ENCODE results near the gene OR13C5. TPM values are rescaled to one million over a fixed set of nuclear protein-coding genes. Genes with fewer than 3 reads are reported as not detected.

The OR13C5 gene
- total RNA-seq, 1 experiment from 2014 or later, result not detected

GRCh38 chr9:104575456-104575855 is 23.8 kb downstream of the OR13C5 start:
- H4K5ac ChIP-seq (ENCODE audit: insufficient read length, low read depth, low read length), result no peak overlapping the region

More at GRCh38 chr9:104575456-104575855, 23.8 kb downstream of the OR13C5 start:
- Histone ChIP-seq H3K9ac (ENCODE audit: extremely low read depth, insufficient read length, low read length) (no peak overlapping the region), H3K4ac (ENCODE audit: low read depth, low read length) (no peak overlapping the region), H3K27me3 (ENCODE audit: insufficient read depth, low read length) (no peaks in the 10 kb centered on the region), H3K79me1 (ENCODE audit: insufficient read depth, low read depth, low read length, poor library complexity, severe bottlenecking) (no peaks in the 10 kb centered on the region), H3K9me3 (ENCODE audit: control insufficient read depth, low read depth, low read length) (no peaks in the 10 kb centered on the region), H2AFZ (ENCODE audit: low read length) (no peak overlapping the region), H3K27ac (ENCODE audit: insufficient read length, low read depth, low read length) (no peak overlapping the region), H3K4me2 (ENCODE audit: insufficient read depth, insufficient read length, low read length) (no peak overlapping the region), H3K56ac (ENCODE audit: insufficient read length, low read depth, low read length) (no peak overlapping the region), H4K20me1 (ENCODE audit: control insufficient read depth, insufficient read depth, insufficient read length) (no peaks in the 10 kb centered on the region), H2BK15ac (ENCODE audit: low read depth, low read length) (no peak overlapping the region), H3K23ac (ENCODE audit: insufficient read length, low read depth, low read length) (no peak overlapping the region), H2AK5ac (ENCODE audit: insufficient read length, low read length) (no peak overlapping the region), H3T11ph (ENCODE audit: low read length) (no peak overlapping the region), H3K79me2 (ENCODE audit: insufficient read depth, low read length) (no peaks in the 10 kb centered on the region), H4K8ac (replicated peaks; ENCODE audit: insufficient read length, low read depth, low read length) (no peak overlapping the region), H3K18ac (ENCODE audit: insufficient read length, low read depth, low read length) (no peak overlapping the region), H2BK5ac (ENCODE audit: insufficient read length, low read length) (no peak overlapping the region), H3K23me2 (ENCODE audit: insufficient read length, low read depth, low read length, poor library complexity, severe bottlenecking) (no peaks in the 10 kb centered on the region), H2BK12ac (ENCODE audit: insufficient read length, low read depth, low read length) (no peak overlapping the region), H2BK20ac (ENCODE audit: low read depth, low read length, poor library complexity, severe bottlenecking) (no peak overlapping the region), H3K14ac (ENCODE audit: insufficient read depth, low read length) (no peak overlapping the region), H2BK120ac (ENCODE audit: low read depth, low read length, poor library complexity, severe bottlenecking) (no peak overlapping the region), H3K4me1 (ENCODE audit: insufficient read depth, low read length) (no peaks in the 10 kb centered on the region), H4K91ac (ENCODE audit: insufficient read length, low read depth, low read length) (no peak overlapping the region)
- no CpG with 5 or more reads among the region's 2 CpGs for WGBS (ENCODE audit: extremely low coverage, insufficient read length, low lambda C conversion rate)
- H3K4me1 Mint-ChIP-seq, result no peaks in the 10 kb centered on the region
- H3K36me3 Mint-ChIP-seq (ENCODE audit: insufficient read depth in 1 of 3, low read depth in 3 of 3), result no peaks in the 10 kb centered on the region; a peak in 1 of 7 replicates
- DNase-seq, result no peak
- no peaks in the 10 kb centered on the region for H3K27me3 Mint-ChIP-seq (ENCODE audit: low read depth)
- no peak overlapping the region for H3K4me3 Mint-ChIP-seq
- H3K9me3 Mint-ChIP-seq, result peaks cover 9 to 15% of the 10 kb centered on the region in 2 experiments; a peak in 3 of 5 replicates
- no peak overlapping the region for H3K27ac Mint-ChIP-seq
- TF ChIP-seq CTCF (conservative IDR thresholded peaks at IDR 0.05), result no peak

Measured in H9 (cell line).